ENCODE measurements around the gene CDH13. TPM values are rescaled to one million over a fixed set of nuclear protein-coding genes. Genes with fewer than 3 reads are reported as not detected.

Gene CDH13
- total RNA-seq, 1 donor from 2014 or later, result 46.4 TPM

- Mint-ChIP-seq H3K36me3 (no peaks in the 10 kb centered on the region), H3K4me3 (no peak overlapping the region), H3K4me1 (ENCODE audit: unreplicated experiment) (no peaks in the 10 kb centered on the region), H3K27ac (no peak overlapping the region), H3K27me3 (peaks cover 3% of the 10 kb centered on the region), H3K9me3 (no peaks in the 10 kb centered on the region)
- DNase-seq (ENCODE audit: extremely low spot score, unreplicated experiment), result no peak
- TF ChIP-seq, protein P1, sequence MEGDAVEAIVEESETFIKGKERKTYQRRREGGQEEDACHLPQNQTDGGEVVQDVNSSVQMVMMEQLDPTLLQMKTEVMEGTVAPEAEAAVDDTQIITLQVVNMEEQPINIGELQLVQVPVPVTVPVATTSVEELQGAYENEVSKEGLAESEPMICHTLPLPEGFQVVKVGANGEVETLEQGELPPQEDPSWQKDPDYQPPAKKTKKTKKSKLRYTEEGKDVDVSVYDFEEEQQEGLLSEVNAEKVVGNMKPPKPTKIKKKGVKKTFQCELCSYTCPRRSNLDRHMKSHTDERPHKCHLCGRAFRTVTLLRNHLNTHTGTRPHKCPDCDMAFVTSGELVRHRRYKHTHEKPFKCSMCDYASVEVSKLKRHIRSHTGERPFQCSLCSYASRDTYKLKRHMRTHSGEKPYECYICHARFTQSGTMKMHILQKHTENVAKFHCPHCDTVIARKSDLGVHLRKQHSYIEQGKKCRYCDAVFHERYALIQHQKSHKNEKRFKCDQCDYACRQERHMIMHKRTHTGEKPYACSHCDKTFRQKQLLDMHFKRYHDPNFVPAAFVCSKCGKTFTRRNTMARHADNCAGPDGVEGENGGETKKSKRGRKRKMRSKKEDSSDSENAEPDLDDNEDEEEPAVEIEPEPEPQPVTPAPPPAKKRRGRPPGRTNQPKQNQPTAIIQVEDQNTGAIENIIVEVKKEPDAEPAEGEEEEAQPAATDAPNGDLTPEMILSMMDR (conservative IDR thresholded peaks at IDR 0.05), result no peak
Measured at GRCh38 chr16:82748026-82748425, 121.3 kb downstream of the CDH13 start.

DNA sequence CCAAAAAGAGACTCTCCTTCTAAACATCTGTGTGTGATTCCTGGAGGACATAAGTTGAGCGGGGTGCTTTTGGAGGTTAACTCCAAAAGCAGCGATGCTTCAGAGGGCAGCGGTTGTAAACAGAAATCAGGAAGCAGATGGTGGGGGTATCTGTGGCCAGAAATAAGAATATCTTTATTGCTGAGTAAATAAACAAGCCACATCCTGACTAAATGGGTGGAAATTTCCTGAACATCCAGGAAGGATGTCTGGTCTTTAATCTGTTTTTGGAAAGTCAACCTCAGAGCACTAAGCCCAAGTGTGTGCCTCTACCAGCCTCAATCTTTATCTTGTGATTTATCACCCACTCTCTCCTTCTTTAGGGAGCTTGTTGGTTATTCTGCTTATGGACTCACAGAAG, 123.3 kb downstream of the CDH13 start:
- H3K27ac Mint-ChIP-seq, result no peak overlapping the region
- H3K27me3 Mint-ChIP-seq, result peaks cover 3% of the 10 kb centered on the region
- no peaks in the 10 kb centered on the region for H3K9me3 Mint-ChIP-seq
- no peaks in the 10 kb centered on the region for H3K4me1 Mint-ChIP-seq (ENCODE audit: unreplicated experiment)
- H3K36me3 Mint-ChIP-seq, result no peaks in the 10 kb centered on the region
- TF ChIP-seq, protein P1 (conservative IDR thresholded peaks at IDR 0.05), result no peak
- DNase-seq (ENCODE audit: extremely low spot score, unreplicated experiment), result no peak
- no peak overlapping the region for H3K4me3 Mint-ChIP-seq

- peaks cover 3% of the 10 kb centered on the region for H3K27me3 Mint-ChIP-seq
- no peaks in the 10 kb centered on the region for H3K36me3 Mint-ChIP-seq
- TF ChIP-seq, protein P1 (conservative IDR thresholded peaks at IDR 0.05), result no peak
- H3K4me3 Mint-ChIP-seq, result no peak overlapping the region
- H3K9me3 Mint-ChIP-seq, result no peaks in the 10 kb centered on the region
- H3K4me1 Mint-ChIP-seq (ENCODE audit: unreplicated experiment), result no peaks in the 10 kb centered on the region
- no peak overlapping the region for H3K27ac Mint-ChIP-seq
- DNase-seq (ENCODE audit: extremely low spot score, unreplicated experiment), result no peak
Measured at GRCh38 chr16:82751020-82751419, 124.3 kb downstream of the CDH13 start.

GRCh38 chr16:82752172-82752571, 125.4 kb downstream of the CDH13 start:
- H3K27me3 Mint-ChIP-seq, result peaks cover 3% of the 10 kb centered on the region
- DNase-seq (ENCODE audit: extremely low spot score, unreplicated experiment), result no peak
- H3K9me3 Mint-ChIP-seq, result no peaks in the 10 kb centered on the region
- H3K36me3 Mint-ChIP-seq, result no peaks in the 10 kb centered on the region
- H3K27ac Mint-ChIP-seq, result no peak overlapping the region
- H3K4me3 Mint-ChIP-seq, result no peak overlapping the region
- H3K4me1 Mint-ChIP-seq (ENCODE audit: unreplicated experiment), result no peaks in the 10 kb centered on the region
- TF ChIP-seq, protein P1 (conservative IDR thresholded peaks at IDR 0.05), result no peak

GRCh38 chr16:82753821-82754220, 127.1 kb downstream of the CDH13 start:
- Mint-ChIP-seq H3K27me3 (peaks cover 3% of the 10 kb centered on the region), H3K36me3 (no peaks in the 10 kb centered on the region), H3K4me3 (no peak overlapping the region), H3K4me1 (ENCODE audit: unreplicated experiment) (no peaks in the 10 kb centered on the region), H3K9me3 (no peaks in the 10 kb centered on the region), H3K27ac (no peak overlapping the region)
- TF ChIP-seq, protein P1 (conservative IDR thresholded peaks at IDR 0.05), result no peak
- no peak for DNase-seq (ENCODE audit: extremely low spot score, unreplicated experiment)
